Inflammatory macrophage treated with lipopolysaccharide for 4 hours (primary cell): ENCODE measurements around the gene LIN9.
A peak's percentile ranks its signal among the peaks of the same experiment; 100 is the strongest.
"Not testable (repeated sequence)": the region's sequence is repeated elsewhere in the genome, so short reads cannot be mapped to it uniquely, and the experiment has no call there.

Experiments used
- DNase-seq: peaks from one replicate; pipeline ENCODE4 v3.0.0-alpha.2; 2020

LIN9 gene

GRCh38 chr1:226318471-226318870 lies 9.5 kb upstream of the LIN9 start:
- DNase-seq = no peak

DNA sequence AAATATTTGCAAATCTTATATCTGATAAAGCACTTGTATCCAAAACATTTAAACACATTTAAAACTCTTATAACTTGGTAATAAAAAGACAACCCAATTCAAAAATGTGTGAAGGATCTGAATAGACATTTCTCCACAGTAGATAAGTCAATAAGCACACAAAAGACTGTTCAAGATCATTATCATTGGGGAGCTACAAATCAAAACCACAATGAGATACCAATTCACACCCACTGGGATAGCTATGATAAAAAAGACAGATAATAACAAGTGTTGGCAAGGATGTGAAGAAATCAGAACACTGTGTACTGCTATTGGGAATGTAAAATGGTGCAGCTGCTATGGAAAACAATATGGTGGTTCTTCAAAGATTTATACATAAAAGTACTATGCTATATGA lies 5.1 kb upstream of the LIN9 start:
- DNase-seq = no peak

- DNase-seq = no peak
These were observed 3.1 kb upstream of the LIN9 start for GRCh38 chr1:226312065-226312464.

DNA sequence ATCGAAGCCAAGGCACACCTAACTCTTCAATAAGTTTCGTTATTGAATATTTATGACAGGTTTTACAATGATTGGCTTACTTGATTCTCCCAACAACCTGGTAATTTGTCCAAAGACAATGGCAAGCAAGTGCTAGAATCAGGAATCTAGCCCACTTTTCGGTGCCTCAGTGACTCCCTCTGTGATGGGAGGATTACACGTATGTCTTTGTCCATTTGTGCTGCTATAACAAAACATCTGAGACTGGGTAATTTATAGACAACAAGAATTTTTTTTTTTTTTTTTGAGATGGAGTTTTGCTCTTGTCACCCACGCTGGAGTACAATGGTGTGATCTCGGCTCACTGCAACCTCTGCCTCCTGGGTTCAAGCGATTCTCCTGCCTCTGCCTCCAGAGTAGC lies 2.4 kb upstream of the LIN9 start:
- DNase-seq = no peak

- DNase-seq = no peak
These were observed 1.8 kb upstream of the LIN9 start for GRCh38 chr1:226310637-226311195.

DNA sequence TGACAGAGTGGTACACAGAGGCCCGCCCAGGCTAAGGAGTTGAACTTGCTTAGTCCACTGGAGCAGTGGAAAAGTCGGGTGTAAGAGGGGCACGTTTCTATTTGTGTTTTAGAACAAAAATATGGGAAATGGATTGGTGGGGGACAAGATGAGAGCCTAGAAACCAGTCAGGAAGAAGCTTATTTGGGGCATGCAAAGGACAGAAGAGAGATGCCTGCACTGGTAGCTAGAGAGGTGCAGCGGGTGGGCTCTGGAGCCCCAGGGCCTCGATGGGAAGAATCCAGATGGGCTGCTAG lies 1.2 kb upstream of the LIN9 start:
- no peak for DNase-seq

DNA sequence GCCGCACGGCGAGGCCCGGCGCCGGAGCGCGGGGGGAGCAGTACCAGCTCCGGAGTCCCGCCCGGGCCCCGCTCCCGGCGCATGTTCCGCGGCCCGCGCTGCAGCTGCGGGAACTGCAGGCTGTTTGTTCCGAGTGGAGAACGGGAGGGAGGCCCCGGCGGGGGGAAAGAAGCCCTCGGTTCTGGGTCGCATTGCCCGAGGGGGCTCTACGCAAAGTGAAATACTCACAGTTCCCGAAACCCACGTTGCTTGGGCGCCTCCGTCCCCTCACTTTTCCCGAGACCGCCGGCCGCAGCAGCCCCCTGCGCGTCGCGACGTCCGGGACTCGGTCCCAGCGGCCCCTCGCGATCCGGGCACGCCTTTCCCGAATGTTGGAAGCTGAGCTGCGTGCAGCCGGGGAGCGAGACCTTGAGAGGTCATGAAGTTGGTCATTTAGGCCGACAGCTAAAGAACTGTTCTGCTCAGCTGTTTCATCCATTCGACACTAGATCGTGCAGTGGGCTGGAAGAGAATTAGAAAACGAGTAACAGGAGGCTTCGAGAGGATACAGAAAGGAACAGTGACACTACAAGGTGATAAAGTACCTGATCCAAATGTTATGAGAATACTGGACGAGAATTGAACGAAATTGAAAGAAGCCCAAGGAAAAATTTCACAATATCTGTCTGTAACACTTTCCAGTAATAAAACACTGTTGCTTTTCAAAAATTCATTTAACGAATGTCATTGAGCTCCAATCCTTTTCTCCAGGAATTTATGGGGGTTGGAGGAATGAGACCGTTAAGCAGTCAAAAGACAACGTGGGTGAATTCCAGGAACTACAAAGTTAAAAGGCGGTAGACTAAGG lies 657 bp upstream of the LIN9 start:
- no peak for DNase-seq

GRCh38 chr1:226308166-226308722 lies 720 bp downstream of the LIN9 start:
- DNase-seq = no peak

GRCh38 chr1:226306425-226306824 lies 2.5 kb downstream of the LIN9 start:
- no peak for DNase-seq

DNA sequence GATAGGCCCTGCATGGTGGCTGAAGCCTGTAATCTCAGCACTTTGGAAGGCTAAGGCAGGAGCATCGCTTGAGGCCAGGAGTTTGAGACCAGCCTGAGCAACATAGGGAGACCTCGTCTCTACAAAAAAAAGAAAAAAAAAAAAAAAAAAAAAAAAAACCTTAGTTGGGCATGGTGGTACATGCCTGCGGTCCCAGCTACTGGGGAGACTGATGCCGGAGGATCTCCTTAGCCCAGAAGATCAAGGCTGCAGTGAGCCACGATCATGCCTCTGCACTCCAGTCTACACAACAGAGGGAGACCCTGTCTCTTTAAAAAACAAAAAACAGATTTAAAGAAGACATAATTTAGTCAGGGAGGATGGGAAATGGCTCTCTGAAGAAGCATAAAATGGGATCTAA lies 3.8 kb downstream of the LIN9 start:
- DNase-seq = no peak

DNA sequence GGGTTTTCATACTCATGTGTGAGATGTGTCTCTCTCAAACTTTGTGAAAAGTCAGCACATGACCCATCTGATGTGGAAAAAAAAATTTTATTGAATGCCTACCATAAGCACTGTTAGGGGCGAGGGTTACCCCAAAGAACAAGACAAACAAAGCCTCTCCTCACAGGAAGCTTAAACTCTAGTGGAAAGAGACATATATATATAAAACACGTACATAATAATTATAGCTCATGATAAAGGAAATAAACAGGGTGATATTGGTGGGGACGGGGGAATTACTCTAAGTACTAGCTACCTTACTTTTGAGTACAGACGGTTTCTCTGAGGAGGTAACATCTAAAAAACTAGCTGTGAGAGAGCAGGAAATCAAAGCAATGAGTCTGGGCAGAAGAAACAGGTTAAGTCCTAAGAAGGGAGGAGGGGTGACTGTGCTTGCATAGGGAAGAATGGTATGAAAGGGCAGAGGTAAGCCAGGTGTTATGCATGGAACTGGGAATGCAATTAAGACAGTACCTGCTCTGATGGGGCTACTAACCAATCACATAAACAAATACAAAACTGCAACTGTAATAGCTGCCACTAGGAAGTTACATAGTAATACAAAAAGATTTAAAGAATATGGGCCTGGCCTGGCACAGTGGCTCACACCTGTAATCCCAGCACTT lies 4.5 kb downstream of the LIN9 start:
- DNase-seq = no peak

DNA sequence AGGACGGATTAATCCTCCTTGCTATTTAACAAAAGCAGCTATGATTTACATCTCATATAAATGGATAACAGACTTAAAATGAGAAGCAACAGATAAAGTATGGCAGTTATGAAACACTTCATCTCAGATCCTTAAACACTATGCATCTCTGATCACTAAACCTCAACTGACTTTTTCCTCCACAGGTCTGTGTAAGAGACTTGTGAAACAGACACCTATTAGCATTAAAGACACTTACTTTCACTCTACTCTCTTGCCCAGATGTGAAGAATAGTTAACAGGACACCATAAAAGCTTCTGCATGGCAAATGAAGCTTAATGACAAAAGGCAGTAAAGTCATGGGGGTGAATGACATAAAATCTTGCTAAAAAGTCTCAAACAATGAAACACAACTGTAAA lies 6.2 kb downstream of the LIN9 start:
- DNase-seq = no peak

- DNase-seq = no peak
These were observed 12.1 kb downstream of the LIN9 start for GRCh38 chr1:226296911-226297310.

DNA sequence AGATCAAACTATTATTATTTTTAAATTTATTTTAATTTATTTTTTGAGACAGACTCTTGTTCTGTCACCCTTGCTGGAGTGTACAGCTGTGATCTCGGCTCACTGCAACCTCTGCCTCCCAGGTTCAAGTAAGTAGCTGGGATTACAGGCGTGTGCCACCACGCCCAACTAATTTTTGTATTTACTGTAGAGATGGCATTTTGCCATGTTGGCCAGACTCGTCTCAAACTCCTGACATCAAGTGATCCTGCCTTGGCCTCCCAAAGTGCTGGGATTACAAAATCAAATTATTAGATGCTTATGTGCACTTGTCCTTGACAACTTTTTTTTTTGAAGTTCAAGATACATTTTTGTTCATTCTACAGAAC lies 15.4 kb downstream of the LIN9 start:
- no peak for DNase-seq

DNA sequence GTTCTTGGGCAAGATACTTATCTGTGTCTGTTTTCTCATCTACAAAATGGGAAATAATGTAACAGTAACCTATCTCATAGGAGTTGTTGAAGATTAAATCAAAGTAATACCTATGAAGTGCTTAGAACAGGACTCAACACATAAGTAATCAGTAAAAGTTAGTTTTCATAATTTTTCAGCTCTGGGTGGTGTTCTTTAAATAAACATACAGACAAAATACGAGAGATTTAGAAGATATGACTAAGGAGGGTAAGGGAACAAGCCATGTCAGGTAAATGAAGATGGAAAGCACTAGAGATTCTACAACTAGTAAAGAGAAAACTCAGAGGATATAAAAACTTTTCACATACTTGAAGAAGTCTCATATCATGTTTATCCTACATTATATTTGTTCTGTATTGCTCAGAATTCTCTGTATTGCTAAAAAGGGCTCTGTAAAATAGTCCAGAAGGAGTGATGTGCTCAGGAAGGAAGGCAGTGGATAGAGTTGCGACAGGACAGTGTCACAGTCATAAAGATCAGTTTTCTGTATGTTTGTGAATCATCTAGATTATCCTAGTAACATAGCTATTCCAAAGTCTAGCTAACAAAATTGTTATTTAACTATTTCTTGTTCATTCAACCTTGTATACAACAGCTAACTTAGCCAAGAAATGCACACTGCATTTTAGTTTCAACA lies 16.0 kb downstream of the LIN9 start:
- DNase-seq = no peak

DNA sequence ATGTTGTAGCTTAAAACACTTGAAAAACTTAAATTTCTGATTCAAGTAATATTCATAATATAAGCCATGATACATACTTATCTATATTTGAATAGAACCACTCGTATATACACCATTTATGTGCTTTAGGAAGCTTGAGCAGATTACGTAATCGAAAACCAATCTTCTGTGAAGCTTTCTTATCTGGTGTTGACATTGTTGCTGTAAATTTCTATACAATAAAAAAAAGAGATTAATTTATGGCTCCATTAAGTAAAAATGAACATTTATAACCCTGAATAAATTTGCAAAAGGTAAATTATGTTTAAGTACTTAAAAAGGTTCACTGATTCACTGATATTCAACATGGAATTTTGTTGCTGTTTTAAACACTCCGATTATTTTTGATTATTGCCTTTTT lies 21.4 kb downstream of the LIN9 start:
- no peak for DNase-seq

DNA sequence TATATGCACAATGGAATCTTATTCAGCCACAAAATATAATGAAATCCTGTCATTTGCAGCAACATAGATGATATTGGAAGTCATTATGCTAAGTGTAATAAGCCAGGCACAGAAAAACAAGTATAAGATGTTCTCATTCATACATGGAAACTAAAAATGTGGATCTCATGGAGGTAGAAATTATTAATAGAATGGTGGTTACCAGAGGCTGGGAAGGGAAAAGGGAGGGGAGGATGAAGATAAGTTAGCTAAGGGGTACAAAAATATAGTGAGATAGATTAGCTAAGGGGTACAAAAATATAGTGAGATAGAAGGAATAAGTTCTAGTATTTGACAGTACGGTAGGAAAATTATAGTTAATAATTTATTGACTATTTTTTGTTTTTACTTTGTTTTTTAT lies 27.9 kb downstream of the LIN9 start:
- DNase-seq = no peak

- DNase-seq = peak; percentile 7
These were observed 29.5 kb downstream of the LIN9 start for GRCh38 chr1:226279498-226279897.

- no peak for DNase-seq
These were observed 31.1 kb downstream of the LIN9 start for GRCh38 chr1:226277897-226278296.

GRCh38 chr1:226276987-226277386 lies 32.0 kb downstream of the LIN9 start:
- DNase-seq = no peak

- no peak for DNase-seq
These were observed 32.8 kb downstream of the LIN9 start for GRCh38 chr1:226276077-226276682.

GRCh38 chr1:226274138-226274537 lies 34.8 kb downstream of the LIN9 start:
- no peak for DNase-seq

DNA sequence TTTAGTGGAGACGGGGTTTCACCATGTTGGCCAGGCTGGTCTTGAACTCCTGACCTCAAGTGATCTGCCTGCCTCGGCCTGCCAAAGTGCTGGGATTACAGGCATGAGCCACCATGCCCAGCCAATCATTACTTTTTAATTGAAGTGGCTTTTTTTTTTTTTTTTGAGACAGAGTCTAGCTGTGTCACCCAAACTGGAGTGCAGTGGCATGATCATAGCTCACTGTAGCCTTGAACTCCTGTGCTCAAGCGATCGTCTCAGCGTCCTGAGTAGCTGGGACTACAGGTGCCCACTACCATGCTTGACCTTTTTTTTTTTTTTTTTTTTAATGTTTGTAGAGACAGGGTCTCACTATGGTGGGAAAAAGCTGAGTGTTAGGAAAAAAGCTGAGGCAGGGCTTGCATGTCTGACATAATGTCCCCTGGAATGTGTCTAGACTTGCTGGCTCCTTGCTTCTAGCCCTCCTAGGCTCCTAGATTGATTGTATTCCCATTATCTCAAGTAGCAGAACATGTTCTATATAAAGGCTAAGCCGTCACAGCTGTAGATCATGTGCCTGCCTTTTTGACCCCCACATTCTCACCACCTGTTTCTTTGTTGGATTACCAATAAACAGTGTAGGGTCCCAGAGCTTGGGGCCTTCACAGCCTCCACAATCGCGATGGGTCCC lies 36.6 kb downstream of the LIN9 start:
- DNase-seq = not testable (repeated sequence)
